ENCODE measurements around the gene ERICH4.
"Not testable (repeated sequence)": the region's sequence is repeated elsewhere in the genome, so short reads cannot be mapped to it uniquely, and the experiment has no call there.

ERICH4 gene

GRCh38 chr19:41414461-41414860, 28.5 kb upstream of the ERICH4 start:
- no peak for DNase-seq (ENCODE audit: low read depth)

GRCh38 chr19:41415154-41415571, 27.8 kb upstream of the ERICH4 start:
- DNase-seq (ENCODE audit: low read depth), result no peak

GRCh38 chr19:41416194-41416674, 26.7 kb upstream of the ERICH4 start:
- no peak for DNase-seq (ENCODE audit: low read depth)

DNA sequence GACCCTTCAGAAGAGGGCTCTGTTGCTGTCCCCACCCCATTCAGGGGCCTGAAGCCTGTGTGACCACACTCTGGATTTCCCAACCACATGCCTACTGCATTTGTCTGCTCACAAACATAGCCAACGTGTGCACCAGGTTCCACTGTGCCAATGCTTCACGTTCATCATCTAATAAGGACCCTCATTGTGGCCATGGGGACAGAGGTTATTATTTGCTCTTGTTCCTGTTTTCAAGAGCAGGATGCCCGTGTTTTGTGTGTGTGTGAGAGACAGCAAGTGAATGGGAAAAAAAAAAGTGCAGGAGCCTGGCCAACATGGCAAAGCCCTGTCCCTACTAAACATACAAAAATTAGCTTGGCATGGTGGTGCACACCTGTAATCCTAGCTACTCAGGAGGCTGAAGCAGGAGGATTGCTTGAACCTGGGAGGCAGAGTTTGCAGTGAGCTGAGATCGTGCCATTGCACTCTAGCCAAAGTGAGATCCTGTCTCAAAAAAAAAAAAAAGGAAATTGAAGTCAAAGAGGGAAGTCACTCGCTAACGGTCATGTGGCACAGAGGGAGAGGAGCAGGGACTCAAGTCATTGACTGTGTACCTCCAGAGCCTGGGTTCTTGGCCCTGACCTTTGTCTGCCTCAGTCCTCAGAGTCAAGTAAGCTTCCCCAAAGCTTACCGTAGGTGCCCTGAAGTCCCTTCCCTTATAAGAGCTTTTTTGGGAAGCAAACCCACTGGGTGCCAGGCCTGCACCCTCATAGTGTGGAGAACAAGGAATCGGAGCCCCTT, 22.7 kb upstream of the ERICH4 start:
- no peak for DNase-seq (ENCODE audit: low read depth)

DNA sequence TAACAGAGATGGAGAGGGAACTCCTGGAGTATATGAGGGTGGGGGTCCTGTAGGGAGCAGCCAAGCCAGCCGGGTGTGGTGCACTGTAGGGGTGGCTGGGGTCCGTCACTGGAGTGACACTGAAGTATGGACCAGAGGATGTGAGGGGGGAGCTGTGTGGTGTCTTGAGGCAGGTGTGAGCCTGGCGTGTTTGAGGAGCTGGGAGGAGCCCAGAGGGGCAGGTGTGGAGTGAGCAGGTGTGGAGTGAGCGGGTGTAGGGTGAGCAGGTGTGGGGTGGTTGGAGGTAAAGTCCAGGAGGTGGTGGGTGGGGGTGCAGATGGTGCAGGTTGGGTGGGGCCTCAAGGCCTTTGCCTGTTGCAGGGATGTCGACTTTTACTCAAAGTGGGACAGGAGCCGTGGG, 21.6 kb upstream of the ERICH4 start:
- DNase-seq (ENCODE audit: low read depth), result no peak

GRCh38 chr19:41421973-41422372, 21.0 kb upstream of the ERICH4 start:
- DNase-seq (ENCODE audit: low read depth), result no peak

DNA sequence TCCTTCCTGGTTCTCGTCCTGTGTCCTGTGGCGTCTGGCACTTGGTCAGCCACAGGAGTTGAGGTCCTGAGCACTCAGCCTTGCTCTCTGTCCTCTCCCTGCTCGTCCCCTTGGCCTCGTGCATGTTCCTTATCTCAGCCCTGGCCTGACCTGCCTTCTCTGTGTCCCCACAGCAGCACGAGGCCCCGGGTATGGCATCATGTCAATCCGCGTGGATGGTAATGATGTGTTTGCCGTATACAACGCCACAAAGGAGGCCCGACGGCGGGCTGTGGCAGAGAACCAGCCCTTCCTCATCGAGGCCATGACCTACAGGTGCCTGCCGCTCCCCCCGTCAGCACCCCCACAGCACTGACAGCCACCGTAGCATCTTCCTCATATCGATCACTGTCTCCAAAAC, 20.5 kb upstream of the ERICH4 start:
- DNase-seq (ENCODE audit: low read depth), result no peak

GRCh38 chr19:41422955-41423354, 20.0 kb upstream of the ERICH4 start:
- no peak for DNase-seq (ENCODE audit: low read depth)

DNA sequence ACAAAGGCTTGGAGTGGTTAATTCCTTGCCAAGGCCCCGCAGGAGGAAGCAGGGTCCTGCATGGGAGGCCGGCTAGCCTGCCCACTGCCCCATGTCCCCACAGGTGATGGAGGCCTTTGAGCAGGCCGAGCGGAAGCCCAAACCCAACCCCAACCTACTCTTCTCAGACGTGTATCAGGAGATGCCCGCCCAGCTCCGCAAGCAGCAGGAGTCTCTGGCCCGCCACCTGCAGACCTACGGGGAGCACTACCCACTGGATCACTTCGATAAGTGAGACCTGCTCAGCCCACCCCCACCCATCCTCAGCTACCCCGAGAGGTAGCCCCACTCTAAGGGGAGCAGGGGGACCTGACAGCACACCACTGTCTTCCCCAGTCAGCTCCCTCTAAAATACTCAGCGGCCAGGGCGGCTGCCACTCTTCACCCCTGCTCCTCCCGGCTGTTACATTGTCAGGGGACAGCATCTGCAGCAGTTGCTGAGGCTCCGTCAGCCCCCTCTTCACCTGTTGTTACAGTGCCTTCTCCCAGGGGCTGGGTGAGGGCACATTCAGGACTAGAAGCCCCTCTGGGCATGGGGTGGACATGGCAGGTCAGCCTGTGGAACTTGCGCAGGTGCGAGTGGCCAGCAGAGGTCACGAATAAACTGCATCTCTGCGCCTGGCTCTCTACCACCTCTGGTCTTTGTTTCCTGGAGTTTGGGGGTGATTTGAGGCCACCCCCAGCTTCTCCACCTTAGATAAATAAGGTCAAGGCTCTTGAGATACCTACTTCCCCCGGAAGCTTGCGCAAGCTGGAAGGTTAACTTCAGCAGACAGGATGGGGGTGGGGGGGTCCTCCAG, 18.4 kb upstream of the ERICH4 start:
- no peak for DNase-seq (ENCODE audit: low read depth)

- DNase-seq (ENCODE audit: low read depth), result no peak
Observed at GRCh38 chr19:41425174-41426115, 17.5 kb upstream of the ERICH4 start.

DNA sequence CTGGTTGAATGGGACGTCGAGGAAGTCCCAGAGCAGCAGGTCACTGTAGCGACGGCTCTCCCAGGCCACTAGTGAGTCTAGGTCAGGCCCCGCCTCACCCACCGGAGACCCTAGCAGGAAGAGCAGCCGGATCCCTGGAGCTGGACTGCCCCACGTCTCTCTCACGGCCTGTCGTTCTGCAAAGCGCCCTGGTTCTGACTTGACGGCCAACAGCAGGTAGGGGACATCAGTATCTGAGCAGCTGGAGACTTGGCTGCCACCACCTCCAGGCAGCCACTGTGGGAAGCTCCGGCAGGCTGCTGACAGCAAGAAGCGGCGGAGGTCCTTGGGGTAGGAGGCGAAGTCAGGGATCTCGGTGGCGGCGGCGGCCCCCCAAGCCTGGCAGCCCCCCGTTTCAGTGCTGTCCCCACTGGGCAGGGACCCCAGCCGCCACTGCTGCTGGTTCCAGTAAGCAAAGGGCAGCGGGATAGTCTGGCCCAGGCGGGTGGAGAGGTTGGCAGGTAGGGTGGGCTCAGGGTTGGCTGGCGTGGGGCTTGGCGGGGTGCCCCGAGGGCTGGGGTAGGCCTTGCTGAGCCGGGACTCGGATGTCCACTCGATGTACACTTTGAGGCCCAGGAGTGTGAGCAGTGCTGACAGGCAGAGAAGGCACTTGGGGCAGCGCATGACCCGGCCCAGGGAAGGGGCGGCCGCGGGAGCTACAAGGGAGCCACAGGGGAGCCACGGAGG, 16.7 kb upstream of the ERICH4 start:
- no peak for DNase-seq (ENCODE audit: low read depth)

DNA sequence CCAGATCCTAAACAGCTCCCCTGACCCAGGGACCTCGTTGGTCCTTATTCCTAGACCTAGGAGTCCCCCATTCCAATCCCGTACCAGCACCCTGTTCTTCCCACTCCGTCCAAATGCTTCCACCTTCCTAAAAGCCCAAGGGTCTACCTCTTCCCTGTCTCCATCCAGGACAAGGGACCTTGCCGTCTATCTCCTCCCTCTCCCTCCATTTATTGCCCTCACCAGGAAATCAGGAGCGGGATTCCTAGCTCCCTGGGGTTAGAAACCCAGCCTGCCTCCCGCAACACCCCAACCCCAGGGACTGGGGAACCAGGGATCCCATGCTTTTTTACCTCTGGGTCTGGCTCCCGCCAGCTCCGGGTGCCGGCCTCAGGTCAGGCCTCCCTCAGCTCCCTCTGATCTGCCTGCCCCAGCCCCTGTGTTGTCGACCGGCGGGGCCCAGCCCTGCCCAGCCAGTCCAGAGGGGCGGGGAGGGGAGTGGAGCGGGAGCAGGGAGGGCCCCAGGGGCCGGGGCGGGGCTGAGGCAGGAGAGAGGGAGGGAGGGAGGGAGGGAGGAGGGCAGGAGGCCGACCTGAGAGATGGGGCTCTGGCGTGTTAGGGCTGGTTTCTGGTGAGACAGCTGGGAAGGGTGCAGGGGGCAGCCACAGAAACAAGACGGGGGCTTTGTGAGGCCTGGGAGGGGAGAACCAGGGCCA, 15.9 kb upstream of the ERICH4 start, which contains the start of gene B3GNT8:
Gene B3GNT8 (minus strand): TSS at position 423 of the 695 bp plus-strand sequence. CDS start 596 bp downstream, outside the sequence.
- DNase-seq (ENCODE audit: low read depth), result peak; percentile 75

DNA sequence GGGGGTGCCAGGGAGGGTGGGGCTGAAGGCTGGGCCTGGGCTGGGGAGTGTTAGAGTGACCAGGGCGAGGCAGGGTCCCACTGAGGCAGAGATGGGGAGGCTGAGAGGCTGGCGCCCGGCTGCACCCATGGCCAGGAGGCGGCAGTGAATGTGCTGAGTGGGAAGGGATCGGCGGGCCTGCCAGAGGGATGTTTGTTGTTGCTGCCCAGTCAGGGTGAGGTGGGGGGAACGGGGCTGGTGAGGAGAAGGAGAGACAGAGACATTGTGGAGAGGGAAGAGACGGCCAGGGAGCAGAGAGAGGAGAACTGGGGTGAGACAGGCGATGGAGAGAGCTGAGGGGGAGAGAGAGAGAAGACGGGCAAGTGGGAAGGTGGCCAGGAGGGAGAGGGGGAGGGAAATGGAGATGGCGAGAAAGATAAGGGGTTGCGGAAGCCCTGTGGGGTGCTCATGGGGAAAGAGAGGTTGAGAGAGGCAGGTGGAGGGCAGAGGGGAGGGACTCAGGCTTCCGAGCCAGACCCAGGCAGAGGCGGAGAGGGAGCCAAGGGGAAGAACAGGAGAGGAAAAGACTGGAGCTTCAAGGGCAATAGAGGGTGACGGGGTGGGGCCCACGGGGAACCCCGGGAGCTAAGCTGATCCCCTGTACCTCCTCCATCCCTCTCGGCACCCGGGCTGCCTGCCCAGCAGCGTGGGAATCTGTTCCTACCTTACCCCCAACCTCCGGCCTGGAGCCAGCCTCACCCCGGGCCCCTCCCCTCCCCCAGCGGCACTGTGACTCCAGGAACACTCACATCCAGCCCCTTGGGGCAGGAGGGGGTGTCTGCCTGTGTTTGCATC, 15.1 kb upstream of the ERICH4 start:
- DNase-seq (ENCODE audit: low read depth), result peak; percentile 73

GRCh38 chr19:41428481-41428859, 14.5 kb upstream of the ERICH4 start:
- DNase-seq (ENCODE audit: low read depth), result no peak

DNA sequence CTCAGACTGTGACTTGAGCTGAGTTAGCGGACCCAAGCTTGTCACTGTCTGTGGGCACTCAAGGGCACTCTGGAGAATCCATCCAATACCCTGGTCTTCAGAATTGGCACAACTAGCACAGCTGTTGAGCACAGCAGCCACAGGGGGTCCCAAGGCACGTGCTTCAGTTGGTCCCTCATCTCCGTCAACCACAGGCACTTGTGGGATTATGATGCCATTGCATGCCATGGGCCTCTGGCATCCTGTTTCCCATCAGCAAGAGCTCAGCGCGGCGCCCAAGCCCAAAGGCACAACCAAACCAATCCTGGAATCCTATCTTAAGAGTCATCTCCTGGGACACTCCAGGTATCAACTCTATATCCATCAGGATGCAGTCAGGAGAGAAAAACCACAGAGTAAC, 12.0 kb upstream of the ERICH4 start:
- no peak for DNase-seq (ENCODE audit: low read depth)

GRCh38 chr19:41431426-41432386, 11.2 kb upstream of the ERICH4 start:
- peak; percentile 64 for DNase-seq (ENCODE audit: low read depth)

DNA sequence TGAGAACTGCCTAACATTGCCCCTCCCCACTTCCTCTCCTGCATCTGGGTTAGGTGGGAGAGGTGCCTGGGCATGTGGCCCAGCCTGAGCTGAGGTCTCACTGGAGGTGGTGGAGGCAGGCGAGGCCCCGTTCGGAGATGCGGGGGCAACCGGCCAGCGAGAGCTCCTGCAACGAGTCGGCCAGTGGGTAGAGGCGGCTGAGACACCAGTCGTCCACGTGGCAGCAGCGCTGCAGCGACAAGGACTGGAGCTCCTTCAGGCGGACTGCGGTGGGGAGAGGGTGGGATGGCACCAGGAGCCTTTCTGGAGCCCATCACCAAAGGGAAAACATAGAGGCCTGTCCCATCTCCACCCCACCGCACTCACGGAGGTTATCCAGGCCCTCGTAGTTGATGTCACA, 9.8 kb upstream of the ERICH4 start:
- DNase-seq (ENCODE audit: low read depth), result no peak

- no peak for DNase-seq (ENCODE audit: low read depth)
Observed at GRCh38 chr19:41434450-41434849, 8.5 kb upstream of the ERICH4 start.

- not testable (repeated sequence) for DNase-seq (ENCODE audit: low read depth)
Observed at GRCh38 chr19:41435376-41435775, 7.6 kb upstream of the ERICH4 start.
